HG02610 (cell line): ENCODE results near the gene GCK.

Experiments used
- ATAC-seq: cut with Tn5 transposase; IDR thresholded peaks from one replicate; pipeline ENCODE4 v1.9.1; 2021; ENCODE audit warnings: mild to moderate bottlenecking, moderate library complexity; ENCODE audit not compliant: unreplicated experiment

The GCK gene

GRCh38 chr7:44189286-44189992 is at the start of gene GCK:
Gene GCK (minus strand): TSS chr7:44189439. CDS start chr7:44188953, 486 bp downstream.
- ATAC-seq: no peak

GRCh38 chr7:44238116-44238695 is 49.0 kb upstream of the GCK start:
- ATAC-seq: no peak

GRCh38 chr7:44237696-44238095 is 48.5 kb upstream of the GCK start:
- ATAC-seq: no peak

GRCh38 chr7:44236333-44236728 is 47.1 kb upstream of the GCK start:
- no peak for ATAC-seq

- no peak for ATAC-seq
These were observed 46.5 kb upstream of the GCK start for GRCh38 chr7:44235582-44236332.

- ATAC-seq: no peak
These were observed 45.8 kb upstream of the GCK start for GRCh38 chr7:44235066-44235465.

GRCh38 chr7:44232901-44233715 is 43.9 kb upstream of the GCK start:
- no peak for ATAC-seq

GRCh38 chr7:44232396-44232795 is 43.2 kb upstream of the GCK start:
- ATAC-seq: no peak

GRCh38 chr7:44231088-44231487 is 41.8 kb upstream of the GCK start:
- no peak for ATAC-seq

GRCh38 chr7:44230286-44230685 is 41.0 kb upstream of the GCK start:
- no peak for ATAC-seq

GRCh38 chr7:44229546-44230105 is 40.4 kb upstream of the GCK start:
- ATAC-seq: no peak

- no peak for ATAC-seq
These were observed 39.5 kb upstream of the GCK start for GRCh38 chr7:44228571-44229350.

- ATAC-seq: no peak
These were observed 38.7 kb upstream of the GCK start for GRCh38 chr7:44227911-44228310.

- no peak for ATAC-seq
These were observed 37.1 kb upstream of the GCK start for GRCh38 chr7:44226396-44226753.

GRCh38 chr7:44225566-44226395 is 36.5 kb upstream of the GCK start:
- ATAC-seq: no peak

GRCh38 chr7:44224974-44225565 is 35.8 kb upstream of the GCK start:
- no peak for ATAC-seq

- ATAC-seq: no peak
These were observed 35.1 kb upstream of the GCK start for GRCh38 chr7:44224080-44224973.
